Activated CD8-positive, alpha-beta memory T cell treated with anti-CD3 and anti-CD28 coated beads for 24 hours (primary cell): Measurements from ENCODE around the gene FNDC3A.
"Not testable (repeated sequence)": the region's sequence is repeated elsewhere in the genome, so short reads cannot be mapped to it uniquely, and the experiment has no call there.

ENCODE experiments used
- DNase-seq: peaks from one replicate; pipeline ENCODE4 v3.0.0-alpha.2; 2020

The FNDC3A gene

GRCh38 chr13:49044008-49044407 is 68.3 kb downstream of the FNDC3A start:
- no peak for DNase-seq

- no peak for DNase-seq
Measured at GRCh38 chr13:49044836-49045235, 69.1 kb downstream of the FNDC3A start.

GRCh38 chr13:49046002-49046401 is 70.3 kb downstream of the FNDC3A start:
- DNase-seq = no peak

DNA sequence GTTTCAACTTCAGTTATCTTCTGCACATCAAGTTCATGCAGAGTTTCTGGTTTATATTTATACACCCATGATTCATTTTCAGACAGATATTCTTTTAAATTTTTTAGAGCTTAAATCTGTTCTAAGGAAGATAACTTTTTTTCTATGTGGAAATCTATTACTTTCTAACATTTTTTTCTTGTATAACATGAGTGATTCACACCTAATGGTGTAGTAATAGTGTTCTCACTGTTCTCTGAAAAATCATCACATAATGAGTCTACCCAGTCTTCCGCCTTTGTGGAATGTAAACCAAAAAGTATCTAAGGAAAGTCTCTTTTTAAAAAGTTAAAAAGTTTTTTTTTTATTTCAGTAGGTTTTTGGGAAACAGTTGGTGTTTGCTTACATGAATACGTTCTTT is 70.8 kb downstream of the FNDC3A start:
- DNase-seq = no peak

- DNase-seq = no peak
Measured at GRCh38 chr13:49052813-49053212, 77.1 kb downstream of the FNDC3A start.

DNA sequence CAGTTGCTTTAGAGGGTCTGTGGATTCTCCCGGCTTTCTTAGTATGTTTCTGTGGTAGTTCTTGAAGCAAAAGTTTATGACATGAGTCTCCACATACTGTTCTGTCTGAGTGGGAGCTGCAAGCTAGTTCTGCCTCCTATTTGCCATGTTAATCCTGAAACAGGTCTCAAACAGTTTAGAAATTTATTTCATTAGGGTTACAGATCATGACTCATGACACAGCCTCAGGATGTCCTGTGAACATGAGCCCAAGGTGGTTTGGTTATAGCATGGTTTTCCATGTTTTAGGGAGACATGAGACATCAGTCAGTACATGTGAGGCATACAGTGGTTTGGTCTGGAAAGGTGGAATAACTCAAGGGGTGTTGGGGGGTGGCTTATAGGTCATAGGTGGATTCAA is 77.5 kb downstream of the FNDC3A start:
- DNase-seq = no peak

DNA sequence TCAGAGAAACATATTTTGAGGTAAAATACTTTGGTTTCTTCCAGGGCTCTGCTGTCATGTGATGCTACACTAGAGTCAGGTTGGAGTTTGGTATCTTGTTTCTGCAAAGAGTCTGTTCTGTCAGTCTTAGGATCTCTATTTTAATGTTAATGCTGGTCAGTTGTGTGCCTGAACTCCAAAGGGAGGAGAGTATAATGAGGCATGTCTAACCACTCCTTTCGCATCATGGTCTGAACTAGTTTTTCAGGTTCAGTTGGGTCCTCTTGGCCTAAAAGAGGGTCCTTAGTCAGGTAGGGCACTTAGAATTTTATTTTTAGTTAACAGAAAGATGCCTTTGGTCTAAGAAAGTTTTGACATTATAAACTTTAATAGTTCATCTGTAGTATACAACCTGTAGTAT is 78.2 kb downstream of the FNDC3A start:
- DNase-seq = no peak

DNA sequence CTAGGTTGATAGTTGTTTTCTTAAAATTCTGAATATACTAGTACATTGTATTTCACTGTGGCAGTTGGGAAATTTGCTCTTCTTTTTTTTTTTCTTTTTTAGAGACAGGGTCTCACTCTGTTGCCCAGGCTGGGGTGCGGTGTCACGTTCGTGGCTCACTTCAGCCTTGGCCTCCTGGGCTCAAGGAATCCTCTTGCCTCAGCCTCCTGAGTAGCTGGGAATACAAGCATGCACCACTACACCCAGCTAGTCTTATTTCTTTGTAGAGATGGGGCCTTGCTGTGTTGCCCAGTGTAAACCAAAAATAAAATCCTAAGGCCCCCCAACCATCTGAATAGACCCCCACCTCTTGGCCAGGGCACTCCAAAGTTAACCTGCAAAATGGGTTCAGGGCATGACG is 79.3 kb downstream of the FNDC3A start:
- no peak for DNase-seq

DNA sequence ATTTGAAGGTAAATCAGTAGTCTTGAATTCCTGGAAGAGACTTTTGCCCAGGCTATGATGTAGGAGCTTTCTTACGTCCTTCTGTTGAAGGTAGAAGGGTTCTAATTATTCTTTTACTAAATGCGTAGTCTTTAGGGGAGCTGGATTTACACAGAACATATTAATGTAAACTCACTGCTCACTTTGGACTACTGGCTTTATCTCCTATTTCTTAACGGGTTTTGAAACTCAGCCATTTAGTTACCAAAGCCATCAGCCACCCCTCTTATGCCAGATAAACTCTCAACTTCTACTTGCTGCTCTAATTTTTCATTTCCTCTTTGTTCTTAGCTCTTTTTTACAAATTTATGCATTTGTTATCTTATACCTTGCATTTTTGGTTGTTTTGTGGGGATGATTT is 81.5 kb downstream of the FNDC3A start:
- no peak for DNase-seq

DNA sequence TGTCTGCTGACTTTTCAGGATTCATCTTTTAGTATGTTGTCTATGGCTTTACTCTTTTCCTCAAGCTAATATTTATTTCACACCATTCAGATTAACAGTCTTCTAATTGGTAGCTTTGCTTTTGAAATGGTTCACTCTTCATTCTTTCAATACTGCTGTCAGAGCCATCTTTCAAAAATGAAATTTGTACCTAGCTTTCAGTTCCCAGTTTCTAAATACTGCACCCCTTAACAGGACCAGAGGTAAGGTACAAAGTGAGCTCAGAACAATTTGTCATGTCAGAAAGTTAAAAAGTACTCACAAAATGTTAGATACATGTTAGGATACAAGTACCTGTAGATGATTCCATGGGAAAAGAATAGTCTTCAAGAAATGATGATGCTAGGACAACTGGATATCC is 83.0 kb downstream of the FNDC3A start:
- DNase-seq = no peak

DNA sequence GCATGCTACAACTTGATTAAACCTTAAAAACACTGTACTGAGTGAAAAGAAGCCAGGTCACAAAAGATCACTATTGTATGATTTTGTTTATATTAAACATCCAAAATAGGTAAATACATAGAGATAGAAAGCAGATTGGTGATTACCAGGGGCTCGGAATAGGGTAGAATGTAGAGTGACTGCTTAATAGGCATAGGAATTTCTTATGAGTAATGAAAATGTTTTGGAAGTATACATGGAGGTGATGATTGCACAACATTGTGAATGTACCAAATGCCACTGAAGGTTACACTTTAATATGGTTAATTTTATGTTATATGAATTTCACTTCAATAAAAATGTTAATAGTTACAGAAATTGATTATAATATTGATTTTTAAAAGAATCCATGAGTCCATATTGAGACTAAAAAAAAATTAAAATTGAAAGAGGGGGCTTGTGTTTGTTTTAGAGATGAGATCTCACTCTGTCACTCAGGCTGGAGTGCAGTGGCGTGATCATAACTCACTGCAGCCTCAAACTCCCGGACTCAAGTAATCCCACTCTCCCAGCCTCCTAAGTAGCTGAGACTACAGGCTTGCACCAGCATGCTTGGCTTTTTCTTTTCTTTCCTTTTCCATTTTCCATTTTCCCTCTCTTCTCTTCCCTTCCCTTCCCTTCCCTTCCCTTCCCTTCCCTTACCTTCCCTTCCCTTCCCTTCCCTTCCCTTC is 85.1 kb downstream of the FNDC3A start:
- DNase-seq = no peak

GRCh38 chr13:49061388-49061752 is 85.7 kb downstream of the FNDC3A start:
- not testable (repeated sequence) for DNase-seq

- DNase-seq = no peak
Measured at GRCh38 chr13:49062297-49062896, 86.7 kb downstream of the FNDC3A start.

GRCh38 chr13:49063011-49063410 is 87.3 kb downstream of the FNDC3A start:
- no peak for DNase-seq

GRCh38 chr13:49063497-49063896 is 87.8 kb downstream of the FNDC3A start:
- no peak for DNase-seq

DNA sequence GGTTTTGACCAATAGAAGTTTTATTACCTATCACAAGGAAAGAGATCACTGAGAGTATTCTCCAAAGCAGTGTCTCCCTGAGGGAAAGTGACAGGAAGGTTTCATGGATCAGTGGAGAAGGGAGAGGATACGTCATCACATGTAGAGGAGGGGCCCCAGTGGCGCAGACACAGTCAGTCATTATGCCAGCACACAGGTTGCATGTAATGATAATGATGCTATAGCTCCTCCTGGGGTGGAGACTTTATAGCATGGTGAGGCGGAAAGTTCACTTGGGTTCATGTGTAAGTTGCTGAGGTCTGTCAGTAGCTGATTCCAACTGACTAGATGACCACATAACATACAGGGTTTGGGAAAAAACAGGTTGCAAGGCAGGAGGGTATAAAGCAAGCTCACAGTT is 88.8 kb downstream of the FNDC3A start:
- DNase-seq = no peak

DNA sequence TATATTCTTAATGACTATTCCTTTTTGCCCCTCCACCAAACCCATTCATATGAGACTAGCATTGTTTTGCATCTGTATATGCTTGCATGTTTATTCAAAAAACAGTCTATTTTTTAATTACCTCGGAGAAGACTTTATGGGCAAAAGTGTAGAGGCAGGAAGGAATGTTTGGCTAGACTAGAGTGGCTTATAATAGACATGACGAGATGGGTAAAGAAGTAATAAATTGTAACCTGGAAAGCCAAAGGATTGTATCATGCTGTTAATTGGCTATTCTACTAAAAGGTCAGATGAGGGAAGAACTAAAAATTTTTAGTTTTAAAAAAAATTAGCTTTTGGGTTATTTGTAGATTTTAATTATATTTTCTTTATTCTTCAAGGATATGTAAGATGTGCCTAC is 91.1 kb downstream of the FNDC3A start:
- no peak for DNase-seq

- not testable (repeated sequence) for DNase-seq
Measured at GRCh38 chr13:49068498-49068897, 92.8 kb downstream of the FNDC3A start.

GRCh38 chr13:49070021-49070420 is 94.3 kb downstream of the FNDC3A start:
- not testable (repeated sequence) for DNase-seq

DNA sequence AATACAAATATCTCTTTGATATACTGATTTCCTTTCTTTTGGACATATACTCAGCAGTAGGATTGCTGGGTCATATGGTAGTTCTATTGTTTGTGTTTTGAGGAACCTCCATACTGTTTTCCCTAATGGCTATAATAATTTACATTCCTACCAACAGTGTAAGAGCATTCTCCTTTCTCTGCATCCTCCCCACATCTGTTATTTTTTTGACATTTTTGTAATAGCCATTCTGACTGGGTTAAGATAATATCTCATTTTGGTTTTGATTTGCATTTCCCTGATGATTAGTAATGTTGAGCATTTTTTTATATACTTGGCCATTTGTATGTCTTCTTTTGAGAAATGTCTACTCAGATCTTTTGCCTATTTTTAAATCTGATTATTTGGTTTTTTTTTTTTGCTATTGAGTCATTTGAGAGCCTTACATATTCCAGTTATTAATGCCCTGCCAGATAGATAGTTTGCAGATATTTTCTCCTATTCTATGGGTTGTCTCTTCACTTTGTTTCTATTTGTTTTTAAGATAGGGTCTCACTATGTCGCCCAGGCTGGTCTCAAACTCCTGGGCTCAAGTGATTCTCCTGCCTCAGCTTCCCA is 95.7 kb downstream of the FNDC3A start:
- no peak for DNase-seq

GRCh38 chr13:49082653-49083536 is 107.2 kb downstream of the FNDC3A start:
- no peak for DNase-seq

DNA sequence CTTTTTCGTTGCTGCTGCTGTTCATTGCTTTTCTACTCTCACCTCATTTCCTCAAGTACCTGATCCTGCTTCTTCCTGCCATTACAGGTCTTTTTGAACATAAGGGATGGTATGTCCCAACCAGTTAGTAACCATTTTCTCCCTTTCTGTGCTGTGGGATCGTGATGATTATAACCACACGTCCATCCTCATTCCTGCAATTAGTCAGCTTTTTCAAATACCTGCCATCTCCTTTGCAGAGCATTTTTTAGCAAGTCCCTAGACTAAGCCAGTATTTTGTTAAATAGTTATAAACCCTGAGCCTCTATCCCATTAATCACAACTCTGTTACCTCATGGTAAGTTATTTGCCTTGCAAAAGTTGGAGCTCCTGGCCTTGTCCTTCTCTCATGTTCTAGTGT is 109.2 kb downstream of the FNDC3A start:
- no peak for DNase-seq

- no peak for DNase-seq
Measured at GRCh38 chr13:49086722-49087121, 111.0 kb downstream of the FNDC3A start.

DNA sequence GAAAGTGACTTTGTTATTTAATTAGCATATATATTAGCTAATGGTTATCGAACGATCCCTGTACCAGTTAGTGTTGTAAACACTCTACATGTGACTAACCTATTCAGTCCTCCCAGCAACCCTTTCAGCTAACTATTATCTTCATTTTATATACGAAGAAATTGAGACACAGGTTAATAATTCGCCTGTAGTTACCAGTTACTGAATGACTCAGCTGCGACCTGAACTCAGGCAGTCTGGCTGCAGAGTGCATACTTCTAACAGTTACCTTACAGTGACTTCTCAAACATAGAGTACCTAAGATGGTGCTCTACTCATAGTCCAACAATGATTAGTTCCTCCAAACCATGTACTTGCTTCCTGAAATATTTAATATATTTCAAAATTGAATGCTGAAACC is 117.7 kb downstream of the FNDC3A start:
- DNase-seq = no peak
